Thyroid gland (tissue), 4 donors: ENCODE measurements around the gene TMEM255B.

Experiments
- CTCF ChIP-seq, 6 experiments: fragments of 200-600 bp in 3 of 6; fragments of 450-650 bp in 3 of 6; sonication (generic) in 3 of 6; IDR thresholded peaks; one replicate each; pipeline ENCODE4 v1.5.1; 2016 to 2019; ENCODE audit warnings: antibody characterized with exemption in 6 of 6, mild to moderate bottlenecking in 2 of 6, inconsistent platforms in 1 of 6, moderate library complexity in 1 of 6
- POLR2A ChIP-seq, 2 donors: fragments of 450-650 bp; IDR thresholded peaks; one replicate each; pipeline ENCODE4 v1.6.1; 2017; ENCODE audit warnings: antibody characterized with exemption in 2 of 2, mild to moderate bottlenecking in 2 of 2, moderate library complexity in 1 of 2

GRCh38 chr13:113758651-113759524, at the start of gene TMEM255B:
- peak in 2 of 6 experiments; percentile 37 to 53 for TF ChIP-seq CTCF (IDR thresholded peaks at IDR 0.05)
- TF ChIP-seq POLR2A (IDR thresholded peaks at IDR 0.05): no peak
